SK-N-SH (cell line): ENCODE results near the gene QKI. TPM values are rescaled to one million over a fixed set of nuclear protein-coding genes. Genes with fewer than 3 reads are reported as not detected.

ENCODE experiments used
- CTCF ChIA-PET: fragments of 300-600, 350-600 bp; formaldehyde crosslinking; extraction: SDS; loops from one replicate; lab custom pipeline; 2021; lab: Yijun Ruan, JAX
- POLR2A ChIA-PET: fragments of 350-600 bp; sonication (Branson Sonifier 250); formaldehyde crosslinking; extraction: SDS; loops from one replicate; lab custom pipeline; 2020; ENCODE audit warnings: antibody characterized with exemption, inconsistent platforms; lab: Yijun Ruan, JAX
- DNase-seq: peaks from one replicate; pipeline ENCODE4 v3.0.0; 2012
- H2AFZ ChIP-seq: fragments of 200-600 bp; sonication (generic); 2 replicates; pipeline ENCODE4 v1.8.1; 2016; ENCODE audit warnings: antibody characterized with exemption, mild to moderate bottlenecking, low read depth
- H3F3A ChIP-seq: fragments of 200-600 bp; sonication (generic); replicated peaks from 2 replicates; pipeline ENCODE3; 2016; ENCODE audit warnings: antibody characterized with exemption, mild to moderate bottlenecking; ENCODE audit not compliant: insufficient read depth
- H3K27ac ChIP-seq, 2 experiments: fragments of 200-500 bp in 1 of 2; fragments of 200-600 bp in 1 of 2; sonication (Bioruptor generic) in 1 of 2; sonication (generic), shearing (Covaris generic) in 1 of 2; 2 replicates each; pipeline versions ENCODE4 v1.5.1 to v1.6.1; 2014 to 2016; ENCODE audit warnings: low read depth in 2 of 2, inconsistent platforms in 1 of 2, low read length in 1 of 2, mild to moderate bottlenecking in 1 of 2, mixed read lengths in 1 of 2
- H3K27me3 ChIP-seq: fragments of 200-600 bp; sonication (generic), shearing (Covaris generic); 2 replicates; pipeline ENCODE4 v1.6.1; 2016; ENCODE audit warnings: mixed run types; ENCODE audit not compliant: insufficient read depth
- H3K36me3 ChIP-seq, 2 experiments: fragments of 200-500 bp in 1 of 2; fragments of 200-600 bp in 1 of 2; sonication (Bioruptor generic) in 1 of 2; sonication (generic) in 1 of 2; replicated peaks in 1 of 2; 2 replicates each; pipeline versions ENCODE3 to v1.5.1; 2014 to 2016; ENCODE audit warnings: low read length in 1 of 2, mild to moderate bottlenecking in 1 of 2; ENCODE audit not compliant: insufficient read depth in 2 of 2, control insufficient read depth in 1 of 2
- H3K4me1 ChIP-seq, 2 experiments: fragments of 200-500 bp in 1 of 2; fragments of 200-600 bp in 1 of 2; sonication (Bioruptor generic) in 1 of 2; sonication (generic), shearing (Covaris generic) in 1 of 2; 2 replicates each; pipeline versions ENCODE4 v1.5.1 to v1.6.1; 2014 to 2016; ENCODE audit warnings: low read depth in 1 of 2, low read length in 1 of 2, mixed run types in 1 of 2; ENCODE audit not compliant: insufficient read depth in 2 of 2, control insufficient read depth in 1 of 2
- H3K4me2 ChIP-seq: fragments of 200-600 bp; sonication (generic), shearing (Covaris generic); 2 replicates; pipeline ENCODE4 v1.6.1; 2017; ENCODE audit warnings: mixed run types
- H3K4me3 ChIP-seq, 2 experiments: fragments of 200-500 bp in 1 of 2; fragments of 200-600 bp in 1 of 2; sonication (Bioruptor generic) in 1 of 2; sonication (generic), shearing (Covaris generic) in 1 of 2; 2 replicates each; pipeline versions ENCODE4 v1.5.1 to v1.8.1; 2014 to 2016; ENCODE audit warnings: low read depth in 2 of 2, inconsistent platforms in 1 of 2, low read length in 1 of 2, mild to moderate bottlenecking in 1 of 2, mixed read lengths in 1 of 2, moderate library complexity in 1 of 2
- H3K79me2 ChIP-seq: fragments of 200-600 bp; sonication (generic); 2 replicates; pipeline ENCODE4 v1.8.1; 2017; ENCODE audit warnings: mild to moderate bottlenecking; ENCODE audit not compliant: insufficient read depth
- H3K9ac ChIP-seq: fragments of 200-600 bp; sonication (generic); 2 replicates; pipeline ENCODE4 v1.6.1; 2017; ENCODE audit warnings: mixed run types
- H3K9me2 ChIP-seq: fragments of 200-600 bp; sonication (generic); 2 replicates; pipeline ENCODE4 v1.6.1; 2017; ENCODE audit warnings: mixed run types
- H3K9me3 ChIP-seq: fragments of 200-600 bp; sonication (generic); 2 replicates; pipeline ENCODE4 v1.6.1; 2017; ENCODE audit warnings: mixed run types, mild to moderate bottlenecking, moderate library complexity
- H4K20me1 ChIP-seq: fragments of 200-600 bp; sonication (generic); 2 replicates; pipeline ENCODE4 v1.6.1; 2017; ENCODE audit warnings: mild to moderate bottlenecking, mixed run types; ENCODE audit not compliant: insufficient read depth
- CHD2 ChIP-seq: fragments of 150-350 bp; IDR thresholded peaks from 2 replicates; pipeline ENCODE4 v1.6.1; 2018; ENCODE audit warnings: low read length; ENCODE audit not compliant: partially characterized antibody
- FOSL2 ChIP-seq: IDR thresholded peaks from 2 replicates; pipeline ENCODE4 v1.4.0; 2012; ENCODE audit warnings: low read depth, mild to moderate bottlenecking, moderate library complexity, borderline replicate concordance
- GABPA ChIP-seq: IDR thresholded peaks from 2 replicates; pipeline ENCODE4 v1.4.0; 2012; ENCODE audit warnings: low read depth, mild to moderate bottlenecking
- IRF3 ChIP-seq: fragments of 150-350 bp; IDR thresholded peaks from 2 replicates; pipeline ENCODE4 v1.6.1; 2016; ENCODE audit warnings: mild to moderate bottlenecking, low read depth, low read length
- JUND ChIP-seq: IDR thresholded peaks from 2 replicates; pipeline ENCODE4 v1.4.0; 2012
- MAX ChIP-seq: IDR thresholded peaks from 2 replicates; pipeline ENCODE4 v1.4.0; 2012; ENCODE audit warnings: low read depth
- MEF2A ChIP-seq: IDR thresholded peaks from 2 replicates; pipeline ENCODE4 v1.4.0; 2012; ENCODE audit warnings: low read depth, borderline replicate concordance
- MXI1 ChIP-seq: IDR thresholded peaks from 2 replicates; pipeline ENCODE4 v1.6.1; 2012; ENCODE audit warnings: mild to moderate bottlenecking, low read depth, low read length, improper control_type of control experiment
- NFIC ChIP-seq: IDR thresholded peaks from 2 replicates; pipeline ENCODE4 v1.4.0; 2012; ENCODE audit warnings: borderline replicate concordance
- NRF1 ChIP-seq: IDR thresholded peaks from 2 replicates; pipeline ENCODE4 v1.6.1; 2012; ENCODE audit warnings: low read depth, mild to moderate bottlenecking, low read length
- RAD21 ChIP-seq: IDR thresholded peaks from 2 replicates; pipeline ENCODE4 v1.6.1; 2012; ENCODE audit warnings: mild to moderate bottlenecking, low read length
- RFX5 ChIP-seq: IDR thresholded peaks from 2 replicates; pipeline ENCODE4 v1.6.1; 2012; ENCODE audit warnings: mild to moderate bottlenecking, improper control_type of control experiment, low read length
- TCF12 ChIP-seq: IDR thresholded peaks from 2 replicates; pipeline ENCODE4 v1.4.0; 2012
- TEAD4 ChIP-seq: IDR thresholded peaks from 2 replicates; pipeline ENCODE4 v1.4.0; 2012; ENCODE audit warnings: mild to moderate bottlenecking, borderline replicate concordance; ENCODE audit not compliant: insufficient read depth
- USF1 ChIP-seq: IDR thresholded peaks from 2 replicates; pipeline ENCODE4 v1.4.0; 2012; ENCODE audit warnings: low read depth, borderline replicate concordance
- ZBTB33 ChIP-seq: IDR thresholded peaks from 2 replicates; pipeline ENCODE4 v1.4.0; 2012; ENCODE audit warnings: low read depth, borderline replicate concordance
- WGBS: methylation state at CpG from one replicate; pipeline ENCODE4 v1.1.6; 2017; ENCODE audit warnings: low lambda C conversion rate; 5-methylcytosine and 5-hydroxymethylcytosine counted together
- polyA plus RNA-seq, 3 experiments: library from polyadenylated mRNA; depleted of rRNA; stranded (reverse); fragments of >200 nt; gene quantifications; 2 replicates each; pipeline ENCODE4 v1.2.3, GENCODE V29; 2012

QKI gene
- polyA plus RNA-seq, 1 of the 3 experiments (the other 2 are of a cell fraction) = 51.1 TPM

- CTCF ChIA-PET = no interaction called here
- H3K79me2 ChIP-seq = peaks cover 12% of the 10 kb centered on the region; the same call in 1 of the 2 replicates
- H4K20me1 ChIP-seq = no peaks in the 10 kb centered on the region
- peaks cover 13% of the 10 kb centered on the region for H3F3A ChIP-seq
- TF ChIP-seq NFIC = no peak
- TF ChIP-seq RAD21 = no peak
- peaks cover 0 to 2% of the 10 kb centered on the region in 2 experiments; a peak in 2 of 4 replicates for H3K4me1 ChIP-seq
- peaks cover 56 to 89% of the 10 kb centered on the region in 2 experiments for H3K36me3 ChIP-seq
- no peak overlapping the region for H3K4me3 ChIP-seq
- H3K9ac ChIP-seq = no peak overlapping the region
- no peaks in the 10 kb centered on the region for H3K9me3 ChIP-seq
- no peak for DNase-seq
- no peak overlapping the region for H2AFZ ChIP-seq
- no peak overlapping the region for H3K27ac ChIP-seq
- H3K27me3 ChIP-seq = no peaks in the 10 kb centered on the region
- WGBS = 92% methylated on average over 4 of the region's 4 CpGs
- POLR2A ChIA-PET = no interaction called here
- H3K9me2 ChIP-seq = no peaks in the 10 kb centered on the region
- no peak overlapping the region for H3K4me2 ChIP-seq
Measured at GRCh38 chr6:163568275-163568674, 153.8 kb downstream of the QKI start.

- TF ChIP-seq NFIC (no peak), GABPA (no peak), ZBTB33 (no peak), NRF1 (no peak), MXI1 (no peak), MEF2A (no peak), FOSL2 (no peak), TCF12 (no peak), USF1 (no peak), JUND (no peak), IRF3 (no peak), CHD2 (no peak), TEAD4 (no peak), MAX (no peak), RFX5 (no peak)
- TF ChIP-seq, all 33 proteins: peak for 0
- peaks cover 3% of the 10 kb centered on the region; the same call in 1 of the 2 replicates for H3K79me2 ChIP-seq
- WGBS = 94% methylated on average over 12 of the region's 12 CpGs
- H3K4me3 ChIP-seq = no peak overlapping the region
- H3K36me3 ChIP-seq = peaks cover 46 to 90% of the 10 kb centered on the region in 2 experiments
- CTCF ChIA-PET = no interaction called here
- H3K9ac ChIP-seq = no peak overlapping the region
- H4K20me1 ChIP-seq = no peaks in the 10 kb centered on the region
- H3F3A ChIP-seq = peaks cover 13% of the 10 kb centered on the region
- H2AFZ ChIP-seq = no peak overlapping the region
- DNase-seq = no peak
- POLR2A ChIA-PET = no interaction called here
- H3K4me2 ChIP-seq = no peak overlapping the region
- no peaks in the 10 kb centered on the region for H3K9me2 ChIP-seq
- H3K4me1 ChIP-seq = no peaks in the 10 kb centered on the region; a peak in 1 of 4 replicates
- H3K9me3 ChIP-seq = no peaks in the 10 kb centered on the region
- no peaks in the 10 kb centered on the region for H3K27me3 ChIP-seq
- H3K27ac ChIP-seq = no peak overlapping the region
Measured at GRCh38 chr6:163570579-163571231, 156.2 kb downstream of the QKI start.
